HG02852 (cell line): Measurements from ENCODE around the gene GARIN1A.
"Not testable (repeated sequence)": the region's sequence is repeated elsewhere in the genome, so short reads cannot be mapped to it uniquely, and the experiment has no call there.

ENCODE experiments used
- ATAC-seq: cut with Tn5 transposase; IDR thresholded peaks from one replicate; pipeline ENCODE4 v1.9.1; 2021; ENCODE audit warnings: mild to moderate bottlenecking, moderate library complexity; ENCODE audit not compliant: unreplicated experiment

GARIN1A gene

DNA sequence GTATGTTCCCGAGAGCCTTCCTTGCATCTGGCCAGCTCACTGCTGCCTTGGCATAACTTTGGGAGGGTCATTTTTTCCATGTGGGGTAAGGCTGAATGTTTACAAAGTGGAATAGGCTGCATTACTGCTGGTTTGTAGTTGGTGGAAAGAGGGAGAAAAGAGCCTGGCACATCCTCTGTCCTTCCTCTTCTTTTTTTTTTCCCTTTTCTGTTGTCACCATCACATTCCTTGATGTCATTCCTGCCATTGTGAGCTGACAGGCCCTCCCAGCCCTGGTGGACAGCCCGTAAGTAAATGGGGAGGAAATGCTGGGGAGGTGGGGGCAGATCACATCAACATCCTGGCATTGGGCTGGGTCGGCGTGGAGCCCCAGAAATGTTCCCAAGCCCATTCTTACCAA, at the start of gene GARIN1A:
Gene GARIN1A (plus strand): TSS at position 301 of the 400 bp plus-strand sequence. CDS start 106 bp downstream, outside the sequence.
- ATAC-seq, result no peak

DNA sequence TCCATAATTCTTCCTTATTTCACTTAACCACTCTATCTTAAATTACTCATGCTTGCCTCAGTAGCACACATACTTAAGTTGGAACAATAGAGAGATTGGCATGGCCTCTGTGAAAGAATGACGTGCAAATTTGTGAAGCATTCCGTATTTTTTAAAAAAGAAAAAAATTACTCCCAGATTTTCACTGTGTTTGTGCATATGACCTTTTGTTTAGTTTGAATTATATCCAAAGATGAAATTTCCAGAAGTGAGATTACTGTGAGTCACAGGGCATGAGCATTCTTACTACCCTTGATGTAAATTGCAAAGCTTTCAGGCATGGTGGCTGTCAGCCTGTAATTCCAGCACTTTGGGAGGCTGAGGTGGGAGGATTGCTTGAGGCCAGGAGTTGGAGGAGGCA, 45.0 kb upstream of the GARIN1A start:
- not testable (repeated sequence) for ATAC-seq

DNA sequence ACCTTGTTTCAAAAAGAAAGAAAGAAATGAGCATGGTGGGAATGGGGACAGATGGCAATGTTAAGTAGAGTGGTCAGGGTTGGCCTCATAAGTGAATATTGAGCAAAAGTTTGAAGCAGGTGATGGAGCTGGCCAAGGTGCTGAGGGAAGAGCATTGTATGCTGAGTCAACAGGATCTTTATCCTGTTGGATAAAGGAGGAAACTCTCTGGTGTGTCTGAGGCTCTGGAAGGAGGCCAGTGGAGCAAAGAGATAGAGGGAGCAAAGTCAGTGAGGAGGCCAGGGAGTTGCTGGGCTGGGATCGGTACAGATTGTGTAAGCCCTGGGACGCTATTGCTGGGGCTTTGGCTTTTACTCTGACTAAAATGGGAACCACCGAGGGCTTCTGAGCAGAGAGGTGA, 38.2 kb upstream of the GARIN1A start:
- ATAC-seq, result not testable (repeated sequence)

DNA sequence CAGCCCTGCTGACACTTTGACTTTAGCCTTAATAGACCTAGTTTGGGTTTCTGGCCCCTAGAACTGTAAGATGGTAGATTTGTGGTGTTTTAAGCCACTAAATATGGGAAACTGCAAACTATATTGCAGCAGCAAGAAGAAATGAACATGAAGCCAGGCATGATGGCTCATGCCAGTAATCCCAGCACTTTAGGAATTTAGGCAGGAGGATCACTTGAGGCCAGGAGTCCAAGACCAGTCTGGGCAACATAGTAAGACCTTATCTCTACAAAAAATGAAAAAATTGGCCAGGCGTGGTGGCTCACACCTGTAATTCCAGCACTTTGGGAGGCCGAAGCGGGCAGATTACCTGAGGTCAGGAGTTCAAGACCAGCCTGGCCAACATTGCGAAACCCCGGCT, 26.9 kb upstream of the GARIN1A start:
- ATAC-seq, result not testable (repeated sequence)

DNA sequence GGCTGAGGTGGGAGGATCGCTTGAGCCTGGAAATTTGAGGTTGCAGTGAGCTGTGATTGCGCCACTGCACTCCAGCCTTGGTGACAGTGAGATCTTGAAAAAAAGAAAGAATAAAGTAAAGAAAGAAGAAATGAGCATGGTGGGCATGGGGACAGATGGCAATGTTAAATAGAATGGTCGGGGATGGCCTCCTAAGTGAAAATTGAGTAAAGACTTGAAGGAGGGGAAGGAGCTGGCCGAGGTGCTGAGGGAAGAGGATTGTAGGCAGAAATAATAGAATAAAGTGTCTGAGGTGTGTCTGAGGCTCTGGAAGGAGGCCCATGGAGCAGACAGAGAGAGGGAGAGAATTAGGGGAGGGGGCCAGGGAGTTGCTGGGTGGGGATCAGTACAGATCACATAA, 26.2 kb upstream of the GARIN1A start:
- not testable (repeated sequence) for ATAC-seq

DNA sequence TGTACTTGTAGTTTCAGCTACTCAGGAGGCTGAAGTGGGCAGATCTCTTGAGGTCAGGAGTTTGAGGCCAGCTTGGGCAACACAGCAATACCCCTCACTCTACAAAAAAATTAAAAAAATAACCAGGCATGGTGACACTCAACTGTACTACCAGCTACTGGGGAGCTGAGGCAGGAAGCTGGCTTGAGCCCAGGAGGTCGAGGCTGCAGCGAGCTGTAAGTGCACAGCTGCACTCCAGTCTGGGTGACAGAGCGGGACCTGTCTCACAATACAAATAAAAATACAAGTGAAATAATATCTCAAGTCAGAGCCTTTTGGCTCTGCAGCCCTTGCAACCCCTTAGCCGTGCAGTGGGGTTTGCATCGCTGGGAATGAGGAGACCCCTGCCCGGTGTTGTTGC, 25.2 kb upstream of the GARIN1A start:
- ATAC-seq, result not testable (repeated sequence)

DNA sequence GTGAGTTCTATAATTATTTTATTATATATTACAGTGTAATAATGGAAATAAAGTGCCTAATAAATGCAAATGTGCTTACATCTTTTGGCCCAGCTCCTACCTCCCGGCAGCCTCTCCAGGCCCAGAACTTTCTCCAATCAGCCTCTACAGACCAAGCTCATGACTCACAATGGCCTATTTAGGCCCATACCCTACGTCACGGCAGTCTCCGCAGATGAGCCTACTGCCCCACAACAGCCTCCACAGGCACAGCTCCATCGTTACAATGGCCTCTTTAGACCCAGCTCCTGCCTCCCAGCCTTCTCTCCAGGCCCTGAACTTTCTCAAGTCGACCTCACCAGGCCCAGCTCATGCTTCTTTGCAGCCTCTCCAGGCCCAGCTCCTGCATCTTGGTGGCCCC, 21.0 kb upstream of the GARIN1A start:
- not testable (repeated sequence) for ATAC-seq

DNA sequence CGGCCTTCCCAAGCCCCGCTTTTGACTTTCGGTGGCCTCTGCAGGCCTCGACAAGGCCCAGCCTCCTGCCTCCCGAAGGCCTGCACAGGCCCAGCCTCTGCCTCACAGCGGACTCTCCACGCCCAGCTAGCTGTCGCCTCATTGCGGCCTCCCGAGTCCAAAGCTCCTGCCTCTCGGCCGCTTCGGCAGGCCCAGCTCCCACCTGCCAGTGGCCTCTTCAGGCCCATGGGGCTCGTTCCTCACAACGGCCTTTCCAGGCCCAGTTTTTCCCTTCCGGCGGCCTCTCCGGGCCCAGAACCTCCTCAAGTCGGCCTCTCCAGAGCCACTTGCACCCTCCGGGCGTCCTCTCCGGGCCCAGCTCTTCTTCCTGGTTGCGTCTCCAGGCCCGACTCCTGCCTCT, 19.5 kb upstream of the GARIN1A start:
- not testable (repeated sequence) for ATAC-seq

DNA sequence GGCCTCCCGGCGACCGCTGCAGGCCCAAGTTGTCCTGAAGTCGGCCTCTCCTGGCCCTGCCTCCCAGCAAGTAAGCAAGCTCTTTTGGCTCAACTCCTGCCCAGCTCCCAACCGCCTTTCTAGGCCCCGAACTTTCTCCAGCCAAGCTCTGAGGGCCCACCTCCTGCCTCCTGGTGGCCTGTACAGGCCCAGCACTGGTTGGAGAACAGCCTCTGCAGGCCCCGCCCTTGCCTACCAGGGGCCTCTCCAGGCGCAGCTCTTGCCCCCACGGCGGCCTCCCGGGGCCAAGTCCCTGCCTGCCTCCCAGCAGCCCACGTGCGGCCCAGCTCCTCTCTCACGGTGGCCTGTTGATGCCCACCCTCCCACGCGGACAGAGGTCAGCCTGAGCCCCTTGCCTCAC, 18.9 kb upstream of the GARIN1A start:
- not testable (repeated sequence) for ATAC-seq

DNA sequence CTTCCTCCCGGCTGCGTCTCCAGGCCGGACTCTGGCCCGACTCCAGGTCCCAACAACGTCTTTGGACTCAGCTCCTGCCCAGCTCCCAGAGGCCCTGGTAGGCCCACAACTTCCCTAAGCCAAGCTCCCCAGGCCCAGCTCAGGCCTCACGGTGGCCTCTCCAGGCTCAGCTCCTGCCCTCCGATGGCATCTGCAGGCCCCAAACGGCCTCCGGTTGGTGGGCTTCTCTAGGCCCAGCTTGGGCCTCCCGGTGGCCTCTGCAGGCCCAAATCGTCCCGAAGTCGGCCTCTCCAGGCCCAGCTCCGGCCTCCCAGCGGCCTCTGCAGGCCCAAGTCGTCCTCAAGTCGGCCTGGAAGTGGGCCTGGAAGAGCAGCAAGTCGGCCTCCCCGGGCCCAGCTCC, 18.0 kb upstream of the GARIN1A start:
- not testable (repeated sequence) for ATAC-seq

DNA sequence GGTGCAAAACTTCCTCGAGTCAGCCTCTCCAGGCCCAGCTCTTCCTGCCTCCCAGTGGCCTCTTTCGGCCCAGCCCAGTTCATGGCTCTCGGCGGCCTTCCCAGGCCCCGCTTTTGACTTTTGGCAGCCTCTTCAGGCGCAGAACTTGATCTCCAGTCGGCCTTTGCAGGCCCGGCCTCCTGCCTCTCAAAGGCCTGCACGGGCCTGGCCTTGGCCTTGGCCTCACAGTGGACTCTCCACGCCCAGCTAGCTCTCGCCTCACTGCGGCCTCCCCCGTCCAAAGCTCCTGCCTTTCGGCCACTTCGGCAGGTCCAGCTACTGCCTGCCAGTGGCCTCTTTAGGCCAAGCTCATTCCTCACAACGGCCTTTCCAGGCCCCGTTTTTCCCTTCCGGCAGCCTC, 17.6 kb upstream of the GARIN1A start:
- not testable (repeated sequence) for ATAC-seq

DNA sequence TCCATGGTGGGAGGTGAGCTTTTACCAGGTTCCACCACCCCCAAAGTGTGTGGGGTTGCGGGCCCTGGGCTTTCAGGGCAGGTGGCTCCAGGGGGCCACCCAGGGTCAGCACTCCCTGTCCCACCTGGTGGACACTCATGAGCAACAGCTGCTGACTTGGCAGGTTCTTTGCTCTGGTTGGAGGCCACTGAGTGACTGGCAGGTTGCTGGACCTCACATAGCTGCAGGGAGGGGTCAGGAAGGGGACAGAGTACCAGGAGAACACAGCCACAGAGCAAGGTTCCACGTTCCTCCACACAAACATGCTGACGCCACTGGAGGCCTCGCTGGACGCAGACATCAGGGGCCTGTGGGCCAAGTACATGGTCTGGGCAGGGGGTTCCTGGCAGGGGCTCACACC, 13.7 kb upstream of the GARIN1A start:
- ATAC-seq, result not testable (repeated sequence)

DNA sequence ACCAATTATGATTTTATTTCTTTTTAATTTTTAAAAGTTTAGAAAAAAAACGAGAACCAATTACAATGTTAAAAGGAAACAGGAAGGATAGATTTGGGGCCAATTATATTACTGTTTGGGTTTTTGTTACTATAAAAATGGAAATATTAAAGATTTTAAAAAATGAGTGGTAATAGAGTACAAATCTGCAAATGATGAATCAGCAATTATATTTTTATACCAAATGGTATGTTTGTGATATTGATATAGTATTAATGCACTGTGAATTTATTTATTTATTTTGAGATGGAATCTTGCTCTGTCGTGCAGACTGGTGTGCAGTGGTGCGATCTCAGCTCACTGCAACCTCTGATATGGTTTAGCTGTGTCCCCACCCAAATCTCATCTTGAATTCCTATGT, 11.5 kb upstream of the GARIN1A start:
- no peak for ATAC-seq

DNA sequence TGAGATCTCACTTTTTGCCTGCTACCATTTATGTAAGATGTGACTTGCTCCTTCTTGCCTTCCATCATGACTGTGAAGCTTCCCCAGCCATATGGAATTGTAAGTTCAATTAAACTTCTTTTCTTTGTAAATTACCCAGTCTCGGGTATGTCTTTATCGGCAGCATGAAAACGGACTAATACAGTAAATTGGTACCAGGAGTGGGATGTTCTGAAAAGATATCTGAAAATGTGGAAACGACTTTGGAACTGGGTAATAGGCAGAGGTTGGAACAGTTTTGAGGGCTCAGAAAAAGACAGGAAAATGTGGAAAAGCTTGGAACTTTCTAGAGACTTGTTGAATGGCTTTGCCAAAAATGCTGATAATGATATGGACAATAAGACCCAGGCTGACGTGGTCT, 10.6 kb upstream of the GARIN1A start:
- no peak for ATAC-seq

DNA sequence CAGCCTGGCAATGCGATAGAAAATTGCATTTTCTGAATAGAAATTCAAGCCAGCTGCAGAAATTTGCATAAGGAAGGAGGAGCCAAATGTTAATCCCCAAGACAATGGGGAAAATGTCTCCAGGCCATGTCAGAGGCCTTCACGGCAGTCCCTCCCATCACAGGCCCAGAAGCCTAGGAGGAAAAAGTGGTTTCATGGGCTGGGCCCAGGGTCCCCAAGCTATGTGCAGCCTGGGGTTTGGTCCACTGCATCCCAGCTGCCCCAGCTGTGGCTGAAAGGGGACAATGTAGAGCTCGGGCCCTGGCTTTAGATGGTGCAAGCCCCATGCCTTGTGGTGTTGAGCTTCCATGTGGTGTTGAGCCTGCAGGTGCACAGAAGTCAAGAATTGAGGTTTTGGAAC, 10.0 kb upstream of the GARIN1A start:
- ATAC-seq, result no peak

DNA sequence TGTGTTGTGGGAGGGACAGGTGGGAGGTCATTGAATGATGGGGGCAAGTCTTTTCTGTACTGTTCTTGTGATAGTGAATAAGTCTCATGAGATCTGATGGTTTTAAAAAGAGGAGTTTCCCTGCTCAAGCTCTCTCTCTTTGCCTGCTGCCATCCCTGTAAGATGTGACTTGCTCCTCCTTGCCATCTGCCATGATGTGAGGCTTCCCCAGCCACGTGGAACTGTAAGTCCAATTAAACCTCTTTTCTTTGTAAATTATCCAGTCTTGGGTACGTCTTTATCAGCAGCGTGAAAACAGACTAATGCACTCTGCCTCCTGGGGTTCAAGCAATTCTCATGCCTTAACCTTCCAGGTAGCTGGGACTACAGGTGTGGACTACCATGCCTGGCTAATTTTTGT, 8.9 kb upstream of the GARIN1A start:
- not testable (repeated sequence) for ATAC-seq

DNA sequence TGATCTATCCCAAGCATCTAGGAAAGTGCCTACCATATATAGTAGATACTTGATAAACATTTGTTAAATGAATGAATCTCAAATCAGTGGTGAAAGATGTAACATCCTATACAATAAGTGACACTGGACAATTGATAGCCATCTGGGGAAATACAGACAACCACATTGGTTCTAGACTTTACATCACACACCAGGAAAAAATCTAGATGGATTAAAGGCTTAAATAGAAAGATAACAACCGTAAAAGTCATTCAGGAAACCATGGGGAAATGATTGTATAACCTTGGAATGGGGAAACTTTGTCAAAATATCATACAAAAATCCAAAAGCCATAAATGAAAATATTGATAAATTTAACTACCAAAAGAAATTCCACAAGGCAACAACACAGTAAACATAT, 7.0 kb upstream of the GARIN1A start:
- no peak for ATAC-seq

DNA sequence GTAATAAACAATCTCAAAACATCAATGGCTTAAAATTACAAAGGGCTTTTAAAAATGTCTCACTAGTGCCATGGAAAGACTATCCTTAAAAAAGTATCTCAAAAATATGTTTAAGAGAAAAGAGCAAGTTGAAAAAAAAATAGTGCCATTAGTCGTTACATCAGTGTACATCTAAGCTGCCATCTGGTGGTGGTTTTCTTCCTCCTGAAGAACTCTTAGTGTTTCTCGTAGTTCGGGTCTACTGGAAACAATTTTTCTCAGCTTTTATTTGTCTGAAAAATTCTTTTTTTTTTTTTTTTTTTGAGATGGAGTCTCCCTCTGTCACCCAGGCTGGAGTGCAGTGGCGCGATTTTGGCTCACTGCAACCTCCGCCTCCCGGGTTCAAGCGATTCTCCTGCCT, 5.9 kb upstream of the GARIN1A start:
- no peak for ATAC-seq

DNA sequence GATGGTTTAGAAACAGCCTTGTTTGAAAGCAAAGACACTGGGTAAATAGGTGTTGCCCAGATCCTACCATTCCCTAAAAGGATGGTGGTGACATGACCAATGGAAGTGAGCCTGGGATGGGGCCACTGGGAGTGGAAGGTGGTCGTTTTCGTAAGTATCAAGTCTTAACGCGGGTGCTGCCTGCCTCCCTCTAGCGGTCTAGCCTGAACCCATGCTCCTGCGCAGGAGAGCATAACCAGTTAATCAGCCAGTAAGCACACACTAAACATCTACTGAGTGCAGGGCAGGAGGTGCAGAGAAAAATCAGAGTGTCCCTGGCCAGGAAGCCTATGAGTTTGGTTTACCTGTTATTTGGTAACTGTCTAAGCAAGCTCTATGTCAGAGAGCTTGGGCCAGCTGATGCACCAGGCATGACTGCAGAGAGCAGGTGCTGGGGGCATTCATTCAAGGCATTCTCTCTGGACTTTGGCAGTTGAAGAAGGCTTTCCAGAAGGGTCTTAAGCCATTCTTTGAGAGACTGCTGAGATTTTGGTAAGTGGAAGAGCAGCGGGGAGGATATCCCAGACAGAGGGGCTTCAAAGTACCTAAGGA, 930 bp downstream of the GARIN1A start:
- ATAC-seq, result no peak

DNA sequence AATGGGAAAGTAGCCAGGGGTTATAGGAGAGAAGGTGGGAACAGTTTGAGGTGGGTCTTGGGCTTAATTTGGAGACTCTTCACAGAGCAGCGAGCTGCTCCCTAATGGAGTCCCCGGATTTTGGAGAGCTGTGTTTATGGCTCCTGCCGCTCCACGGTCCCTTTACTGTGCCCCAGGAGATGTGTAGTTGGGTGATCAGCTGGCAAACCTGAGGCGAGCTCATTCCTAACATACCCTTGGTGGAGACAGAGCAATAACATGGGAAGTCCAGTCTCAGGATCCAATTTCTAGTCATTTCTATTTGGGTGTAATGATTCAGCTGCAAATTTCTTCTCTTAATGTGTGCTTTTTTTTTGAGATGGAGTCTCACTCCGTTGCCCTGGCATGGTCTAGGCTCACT, 1.5 kb downstream of the GARIN1A start:
- no peak for ATAC-seq

DNA sequence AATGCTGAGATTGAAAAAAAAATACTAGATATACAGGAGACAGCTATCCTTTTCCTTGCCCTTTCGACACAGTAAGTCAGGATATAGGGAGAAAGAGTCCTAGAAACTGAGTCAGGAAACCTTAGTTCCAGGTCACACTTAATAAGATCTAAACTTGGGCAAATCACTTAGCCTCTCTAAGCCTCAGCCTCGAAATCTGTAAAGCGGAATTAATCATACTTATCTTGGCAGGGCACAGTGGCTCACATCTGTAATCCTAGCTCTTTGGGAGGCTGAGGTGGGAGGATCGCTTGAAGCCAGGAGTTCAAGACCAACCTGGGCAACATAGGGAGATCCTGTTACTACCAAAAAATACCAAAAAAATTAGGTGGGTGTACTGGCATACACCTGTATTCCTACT, 4.6 kb downstream of the GARIN1A start:
- ATAC-seq, result no peak

DNA sequence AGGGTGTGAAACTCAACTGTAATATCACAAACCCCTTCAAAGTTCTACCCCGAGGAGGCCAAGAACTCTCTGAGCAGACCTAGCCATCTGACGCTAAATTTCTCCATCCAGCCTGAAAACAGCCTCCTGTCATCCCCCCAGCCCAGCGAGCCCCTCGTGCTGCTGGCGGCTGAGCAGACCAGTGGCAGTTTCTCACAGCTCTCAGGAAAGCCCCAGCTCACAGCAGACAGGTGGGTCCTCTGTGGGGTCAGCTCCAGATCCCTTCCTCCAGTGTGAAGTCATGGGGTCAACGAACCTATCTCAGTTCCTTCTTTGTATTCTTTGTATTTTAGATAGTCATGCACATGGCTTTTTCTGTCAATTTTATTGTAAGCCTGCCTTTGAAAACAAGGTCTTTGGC, 7.8 kb downstream of the GARIN1A start:
- no peak for ATAC-seq

DNA sequence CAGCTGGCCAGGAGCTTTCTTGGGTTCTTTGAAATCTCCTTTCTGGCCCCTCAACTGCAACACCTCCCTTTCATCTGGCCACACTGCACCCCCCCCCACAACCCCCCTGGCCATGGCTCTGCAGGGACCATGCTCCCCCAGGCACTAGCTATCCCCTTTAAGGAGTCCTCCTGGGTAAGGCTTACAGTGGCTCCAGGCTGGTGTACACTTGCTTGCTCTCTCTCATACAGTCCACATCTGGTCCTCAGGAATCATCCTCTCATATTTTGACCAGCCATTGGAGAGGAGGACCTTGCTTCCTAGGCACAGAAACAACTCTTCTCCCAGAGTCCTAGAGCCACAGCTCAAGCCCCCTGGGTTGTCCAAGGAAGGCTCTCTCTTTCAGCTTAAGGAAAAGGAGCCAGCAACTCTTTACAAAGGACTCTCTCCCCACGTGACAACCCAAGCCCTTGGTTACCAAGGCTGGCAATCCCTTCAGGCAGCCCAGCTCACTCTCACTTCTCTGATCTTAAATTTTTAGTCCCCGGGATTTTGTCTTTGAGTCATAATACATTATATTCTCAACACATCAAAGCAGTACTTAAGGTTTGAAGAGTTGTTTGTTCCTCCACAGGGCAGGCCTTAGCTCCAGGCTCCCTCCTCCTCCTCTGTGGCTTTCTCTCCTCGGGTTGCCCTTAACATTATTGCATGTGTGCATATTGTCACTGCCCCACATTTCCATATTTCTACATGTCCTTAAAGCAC, 9.9 kb downstream of the GARIN1A start:
- ATAC-seq, result no peak
